ENCODE results near the gene CCT4.

- TF ChIP-seq, protein P1, sequence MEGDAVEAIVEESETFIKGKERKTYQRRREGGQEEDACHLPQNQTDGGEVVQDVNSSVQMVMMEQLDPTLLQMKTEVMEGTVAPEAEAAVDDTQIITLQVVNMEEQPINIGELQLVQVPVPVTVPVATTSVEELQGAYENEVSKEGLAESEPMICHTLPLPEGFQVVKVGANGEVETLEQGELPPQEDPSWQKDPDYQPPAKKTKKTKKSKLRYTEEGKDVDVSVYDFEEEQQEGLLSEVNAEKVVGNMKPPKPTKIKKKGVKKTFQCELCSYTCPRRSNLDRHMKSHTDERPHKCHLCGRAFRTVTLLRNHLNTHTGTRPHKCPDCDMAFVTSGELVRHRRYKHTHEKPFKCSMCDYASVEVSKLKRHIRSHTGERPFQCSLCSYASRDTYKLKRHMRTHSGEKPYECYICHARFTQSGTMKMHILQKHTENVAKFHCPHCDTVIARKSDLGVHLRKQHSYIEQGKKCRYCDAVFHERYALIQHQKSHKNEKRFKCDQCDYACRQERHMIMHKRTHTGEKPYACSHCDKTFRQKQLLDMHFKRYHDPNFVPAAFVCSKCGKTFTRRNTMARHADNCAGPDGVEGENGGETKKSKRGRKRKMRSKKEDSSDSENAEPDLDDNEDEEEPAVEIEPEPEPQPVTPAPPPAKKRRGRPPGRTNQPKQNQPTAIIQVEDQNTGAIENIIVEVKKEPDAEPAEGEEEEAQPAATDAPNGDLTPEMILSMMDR (IDR thresholded peaks at IDR 0.05 in 4 of 5, conservative IDR thresholded peaks at IDR 0.05 in 1 of 5) = no peak
- TF ChIP-seq POLR2A (IDR thresholded peaks at IDR 0.05) = no peak
Measured at GRCh38 chr2:61922714-61923113, 34.3 kb upstream of the CCT4 start.
